Dermis blood vessel endothelial cell (primary cell): ENCODE results near the gene ADRA2B. TPM values are rescaled to one million over a fixed set of nuclear protein-coding genes. Genes with fewer than 3 reads are reported as not detected.

Experiments
- DNase-seq: peaks from one replicate; pipeline ENCODE4 v3.0.0; 2010
- total RNA-seq: library from RNA; depleted of rRNA; stranded (reverse); fragments of >200 nt; gene quantifications from 2 replicates; pipeline ENCODE4 v1.2.3, GENCODE V29; 2014

The ADRA2B gene
- total RNA-seq, 1 donor from 2014 or later, result 0.17 TPM

- DNase-seq, result no peak
These were observed 544 bp downstream of the ADRA2B start for GRCh38 chr2:96115631-96116423.

GRCh38 chr2:96114903-96115581 lies 1.3 kb downstream of the ADRA2B start:
- no peak for DNase-seq

GRCh38 chr2:96114546-96114902 lies 1.8 kb downstream of the ADRA2B start:
- no peak for DNase-seq

- DNase-seq, result no peak
These were observed 2.4 kb downstream of the ADRA2B start for GRCh38 chr2:96113951-96114350.

GRCh38 chr2:96113367-96113677 lies 3.0 kb downstream of the ADRA2B start:
- DNase-seq, result no peak

- DNase-seq, result no peak
These were observed 3.6 kb downstream of the ADRA2B start for GRCh38 chr2:96112501-96113366.

- no peak for DNase-seq
These were observed 4.4 kb downstream of the ADRA2B start for GRCh38 chr2:96111823-96112500.

GRCh38 chr2:96111257-96111640 lies 5.1 kb downstream of the ADRA2B start:
- DNase-seq, result no peak

GRCh38 chr2:96110621-96111256 lies 5.6 kb downstream of the ADRA2B start:
- no peak for DNase-seq

GRCh38 chr2:96109931-96110511 lies 6.3 kb downstream of the ADRA2B start:
- DNase-seq, result no peak

GRCh38 chr2:96109361-96109680 lies 7.0 kb downstream of the ADRA2B start:
- DNase-seq, result no peak

- DNase-seq, result no peak
These were observed 7.6 kb downstream of the ADRA2B start for GRCh38 chr2:96108541-96109360.

- DNase-seq, result no peak
These were observed 8.2 kb downstream of the ADRA2B start for GRCh38 chr2:96108151-96108540.

GRCh38 chr2:96107708-96108065 lies 8.7 kb downstream of the ADRA2B start:
- no peak for DNase-seq

- no peak for DNase-seq
These were observed 9.2 kb downstream of the ADRA2B start for GRCh38 chr2:96106991-96107707.

GRCh38 chr2:96105994-96106715 lies 10.2 kb downstream of the ADRA2B start:
- no peak for DNase-seq

GRCh38 chr2:96105152-96105915 lies 11.0 kb downstream of the ADRA2B start:
- DNase-seq, result no peak

- DNase-seq, result no peak
These were observed 11.9 kb downstream of the ADRA2B start for GRCh38 chr2:96104487-96104861.

- DNase-seq, result no peak
These were observed 12.4 kb downstream of the ADRA2B start for GRCh38 chr2:96103761-96104486.
